HG03045 (cell line): ENCODE data around the gene TNFRSF18.

Experiments used
- ATAC-seq: cut with Tn5 transposase; IDR thresholded peaks from one replicate; pipeline ENCODE4 v1.9.1; 2021; ENCODE audit warnings: mild to moderate bottlenecking, moderate library complexity; ENCODE audit not compliant: unreplicated experiment

Gene TNFRSF18

GRCh38 chr1:1213345-1214265, 7.2 kb upstream of the TNFRSF18 start, which contains the start of gene TNFRSF4:
Gene TNFRSF4 (minus strand): TSS chr1:1214153. CDS start chr1:1214127, 26 bp downstream.
- ATAC-seq = no peak

DNA sequence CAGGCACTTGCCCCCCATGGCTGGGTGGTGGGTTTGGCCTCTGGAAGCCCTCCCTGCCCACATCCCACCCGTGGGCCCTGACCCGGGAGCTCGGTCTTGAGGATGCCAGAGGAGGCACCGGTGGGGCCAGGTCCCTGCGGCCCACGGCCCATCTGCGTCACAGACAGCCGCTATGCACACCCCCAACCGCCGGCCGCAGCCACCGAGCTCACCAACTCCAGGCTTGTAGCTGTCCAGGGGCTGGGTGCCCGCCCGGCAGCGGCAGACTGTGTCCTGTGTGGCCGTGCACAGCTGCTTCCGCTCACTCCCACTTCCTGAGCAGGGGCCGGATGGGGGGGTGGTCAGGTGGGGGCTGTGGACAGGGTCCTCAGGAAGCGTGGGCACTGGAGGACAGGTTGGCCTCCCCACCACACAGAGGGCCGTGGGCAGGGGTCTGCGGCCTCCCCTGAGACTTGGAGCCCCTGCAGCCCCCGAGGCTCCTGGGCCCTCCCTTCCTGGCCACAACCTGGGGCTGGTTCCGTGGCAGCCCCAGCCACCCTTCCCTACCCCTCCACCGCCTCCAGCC, 6.5 kb upstream of the TNFRSF18 start:
- no peak for ATAC-seq

DNA sequence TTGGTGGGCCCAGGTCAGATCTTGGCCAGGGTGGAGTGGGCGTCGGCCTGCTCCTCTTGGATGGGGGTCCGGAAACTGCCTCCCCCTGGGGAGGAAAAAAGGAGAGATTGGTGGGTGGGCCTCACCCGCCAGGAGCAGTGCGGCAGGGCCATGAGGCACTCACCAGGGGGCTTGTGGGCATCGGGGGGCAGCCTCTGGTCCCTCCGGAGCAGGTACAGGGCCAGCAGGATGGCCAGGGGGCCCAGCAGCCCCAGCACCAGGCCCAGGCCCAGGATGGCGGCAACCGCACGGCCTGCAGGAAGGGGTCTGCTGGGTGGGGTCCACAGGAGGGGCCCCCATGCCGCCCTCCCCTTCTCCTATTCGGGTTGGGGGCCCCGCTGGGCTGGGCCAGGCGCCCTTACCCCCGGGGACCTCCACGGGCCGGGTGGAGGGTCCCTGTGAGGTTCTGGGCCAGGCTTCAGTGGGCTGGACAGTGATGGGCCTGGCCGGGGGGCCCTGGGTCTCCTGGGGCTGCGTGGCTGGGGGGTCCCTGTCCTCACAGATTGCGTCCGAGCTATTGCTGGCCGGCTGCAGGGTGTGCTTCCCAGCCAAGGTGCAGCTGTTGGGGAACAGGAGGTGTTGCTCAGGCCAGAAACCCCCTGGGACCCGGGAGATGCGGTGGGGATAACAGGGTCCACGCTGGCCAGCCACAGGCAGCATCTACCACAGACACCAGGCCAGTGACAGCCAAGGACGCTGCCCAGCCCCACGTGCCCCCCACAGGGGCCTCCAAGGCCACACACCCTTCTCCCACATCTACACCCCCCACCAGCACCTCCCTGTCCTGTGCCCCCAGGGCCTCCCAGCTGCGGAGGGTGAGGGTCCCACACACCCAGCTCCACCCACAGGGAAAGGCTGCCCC, 5.4 kb upstream of the TNFRSF18 start:
- ATAC-seq = no peak

GRCh38 chr1:1210726-1211540, 4.5 kb upstream of the TNFRSF18 start:
- no peak for ATAC-seq

- no peak for ATAC-seq
These were observed 2.5 kb upstream of the TNFRSF18 start for GRCh38 chr1:1208713-1209433.

GRCh38 chr1:1207571-1207892, 1.1 kb upstream of the TNFRSF18 start:
- ATAC-seq = no peak

DNA sequence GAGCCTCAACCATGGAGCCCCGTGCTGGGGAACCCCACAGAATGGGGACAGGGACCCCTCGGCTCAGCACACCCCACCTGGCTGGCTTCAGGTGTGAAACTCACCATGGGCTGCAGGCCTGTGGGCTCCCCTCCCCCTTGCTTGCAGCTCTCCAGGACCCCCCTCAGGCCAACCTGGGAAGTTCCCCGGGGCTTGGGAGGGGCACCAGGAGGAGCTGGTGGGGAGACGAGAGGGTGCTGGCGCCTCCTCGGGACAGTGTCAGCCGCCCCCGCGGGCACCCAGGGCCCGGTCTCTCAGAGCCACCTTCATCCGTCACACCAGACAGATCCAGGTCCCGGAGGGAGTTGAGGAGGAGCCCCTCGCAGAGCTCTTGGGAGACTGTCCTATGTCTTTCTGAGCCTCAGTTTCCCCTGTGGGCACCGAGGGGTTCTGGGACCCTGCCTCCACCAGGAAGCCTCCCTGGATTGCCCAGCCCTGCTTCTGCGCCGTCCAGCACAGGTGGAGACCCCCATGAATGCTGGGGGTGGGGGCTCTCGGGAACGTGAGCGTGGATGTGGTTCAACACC, 657 bp upstream of the TNFRSF18 start:
- no peak for ATAC-seq

DNA sequence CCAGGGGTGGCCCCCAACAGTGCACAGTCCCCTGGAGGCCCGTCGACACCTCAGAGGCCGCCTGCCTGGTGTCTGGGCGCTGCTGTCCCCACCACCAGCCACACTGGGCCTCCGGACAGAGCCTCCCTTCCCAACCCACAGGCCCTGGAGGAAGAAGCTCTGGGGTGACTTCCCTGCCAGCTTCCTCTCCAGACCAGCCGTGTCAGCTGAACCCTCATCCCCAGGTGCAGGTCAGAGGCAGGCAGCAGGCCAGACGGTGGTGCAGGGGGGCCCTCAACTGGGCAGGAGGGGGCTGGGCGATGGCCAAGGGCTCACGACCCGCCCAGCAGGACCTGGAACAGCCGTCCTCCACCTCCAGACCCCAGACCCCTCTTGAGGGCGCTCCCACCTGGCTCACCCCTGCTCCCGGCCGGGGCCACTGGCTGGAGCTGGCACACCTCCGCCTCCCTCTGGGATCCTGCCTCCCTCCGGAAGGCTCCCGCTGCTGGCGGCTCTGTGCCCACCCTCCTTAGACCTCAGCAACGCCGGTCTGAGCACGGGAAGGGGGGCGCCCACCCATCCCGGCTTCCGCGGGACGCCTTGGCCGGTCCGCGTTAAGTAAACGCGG, 520 bp downstream of the TNFRSF18 start:
- ATAC-seq = no peak

DNA sequence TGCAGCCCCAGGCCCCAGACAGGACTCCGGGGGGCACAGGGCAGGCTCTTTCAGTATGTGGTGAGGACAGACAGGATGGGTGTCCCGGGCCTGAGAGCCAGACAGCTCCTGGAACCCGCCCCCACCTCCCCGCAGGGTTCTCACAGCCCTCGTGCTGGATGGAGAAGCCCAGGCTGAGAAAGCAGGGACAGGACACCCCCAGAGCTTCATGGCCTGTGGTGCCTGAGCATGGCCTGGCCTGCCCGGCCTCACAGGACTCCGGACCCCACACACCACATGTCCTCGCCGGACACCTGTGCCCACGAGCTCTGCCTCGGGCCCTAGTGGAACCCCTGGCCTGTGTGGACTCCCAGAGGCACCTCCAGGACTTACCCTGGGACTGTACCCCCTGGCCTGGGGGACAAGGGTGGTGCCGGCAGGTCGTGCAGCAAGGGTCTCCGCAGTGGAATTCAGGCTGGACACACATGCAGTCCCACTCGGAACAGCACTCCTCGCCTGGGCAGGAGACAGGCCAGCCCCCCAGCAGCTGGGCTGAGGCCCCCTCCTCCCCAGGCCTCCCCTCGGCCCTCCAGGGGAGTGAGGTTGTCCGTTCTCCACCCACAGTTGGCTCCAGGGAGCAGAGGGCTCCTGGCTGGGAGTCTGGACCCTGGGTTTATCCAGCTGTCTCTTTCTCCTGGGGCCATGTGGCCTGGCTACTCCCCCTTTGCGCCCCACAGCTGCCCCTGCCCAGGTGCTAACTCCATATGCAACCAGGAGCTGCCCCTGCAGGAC, 1.2 kb downstream of the TNFRSF18 start:
- no peak for ATAC-seq

DNA sequence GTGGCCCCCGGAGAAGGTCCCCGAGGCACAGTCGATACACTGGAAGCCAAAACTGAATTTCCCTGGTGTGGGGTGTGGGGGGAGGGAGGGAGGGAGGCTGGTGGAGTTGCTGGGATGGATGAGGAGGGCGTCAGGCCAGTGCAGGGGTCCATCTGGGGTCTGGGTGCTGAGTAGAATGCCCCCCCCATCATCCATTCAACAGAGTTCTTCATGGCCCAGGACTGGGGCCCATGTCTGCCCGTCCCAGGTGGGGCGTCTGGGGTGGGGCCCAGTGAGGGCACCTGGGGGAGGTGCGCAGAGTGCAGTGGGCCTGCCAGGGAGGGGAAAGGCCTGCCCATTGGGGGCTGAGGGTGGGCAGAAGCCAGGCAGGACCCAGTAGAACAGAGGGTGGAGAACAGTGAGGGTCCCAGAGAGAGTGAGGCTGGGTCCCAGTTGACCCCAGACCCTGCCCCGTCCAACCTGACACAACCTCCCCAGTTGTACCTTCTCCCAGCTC, 1.9 kb downstream of the TNFRSF18 start:
- no peak for ATAC-seq

DNA sequence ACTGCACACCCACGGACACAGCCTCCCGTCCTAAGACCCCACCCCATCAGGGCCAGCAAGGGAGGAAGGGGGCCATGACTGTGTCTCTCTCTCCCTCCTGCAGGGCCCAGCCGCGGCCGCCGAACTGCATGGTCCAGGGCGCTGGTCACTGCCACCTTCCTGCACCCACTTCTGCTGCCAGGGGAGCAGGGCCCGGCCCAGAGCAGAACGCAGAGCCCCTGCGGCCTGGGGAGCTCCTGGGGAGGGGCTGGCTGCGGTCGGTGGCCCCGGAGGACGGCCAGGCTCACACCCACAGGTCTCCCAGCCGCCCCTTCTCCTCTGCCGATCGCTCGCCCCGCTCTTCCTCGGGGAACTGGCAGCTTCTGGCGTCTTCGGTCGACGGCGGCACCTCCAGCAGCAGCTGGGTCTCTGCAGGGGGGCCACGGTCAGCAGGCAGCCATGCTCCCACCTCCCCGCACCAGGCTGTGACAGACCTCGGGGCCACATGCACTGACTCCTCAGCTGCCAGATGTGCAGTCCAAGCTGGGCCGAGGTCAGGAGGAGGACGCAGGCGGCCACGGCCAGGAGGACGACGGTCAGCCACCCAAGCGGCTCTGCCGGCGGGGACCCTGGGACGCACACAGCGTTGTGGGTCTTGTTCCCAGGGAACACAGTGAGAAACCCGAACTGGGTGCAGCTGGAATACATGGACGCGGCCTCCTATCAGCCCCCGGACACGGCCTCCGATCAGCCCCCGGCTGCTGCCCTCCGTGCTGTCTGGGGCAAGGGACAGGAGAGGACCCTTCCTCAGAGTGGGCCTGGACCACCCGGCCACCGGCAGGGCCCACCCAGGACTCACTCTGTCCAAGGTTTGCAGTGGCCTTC, 2.6 kb downstream of the TNFRSF18 start:
- no peak for ATAC-seq

DNA sequence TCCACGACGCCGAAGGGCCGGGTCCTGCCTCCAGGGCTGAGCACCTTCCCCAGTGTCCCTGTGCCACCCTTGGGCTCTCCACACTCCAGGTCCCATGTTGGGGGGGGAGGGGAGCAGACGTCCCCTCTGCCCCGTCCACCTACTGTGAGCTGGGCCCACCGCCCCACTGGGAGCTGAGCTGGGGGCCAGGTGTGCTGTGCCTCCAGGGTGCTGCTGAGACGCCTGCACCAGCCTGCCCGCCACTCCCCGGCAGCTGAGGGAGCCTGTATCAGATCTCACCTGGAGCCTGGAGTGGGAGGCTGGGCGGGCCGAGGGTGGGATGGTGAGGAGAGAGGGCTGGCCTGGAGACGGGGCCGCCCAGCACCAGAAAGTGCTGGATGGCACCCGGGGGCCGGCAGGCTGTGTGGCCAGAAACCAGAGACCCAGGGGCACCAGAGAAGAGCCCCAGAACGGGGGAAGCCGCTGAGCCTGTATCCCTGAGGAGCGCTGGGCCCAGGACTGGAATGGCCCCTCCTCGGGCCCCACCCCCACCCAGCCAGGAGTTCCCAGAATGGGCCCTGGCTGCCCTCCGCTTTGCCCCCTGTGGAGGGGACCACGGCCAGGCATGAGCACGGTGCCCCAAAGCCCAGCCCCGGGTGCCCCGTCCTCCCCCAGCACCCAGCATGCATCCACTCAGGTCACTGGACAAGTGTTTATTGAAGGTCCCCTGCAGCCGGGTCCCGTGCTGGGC, 3.4 kb downstream of the TNFRSF18 start:
- ATAC-seq = no peak

DNA sequence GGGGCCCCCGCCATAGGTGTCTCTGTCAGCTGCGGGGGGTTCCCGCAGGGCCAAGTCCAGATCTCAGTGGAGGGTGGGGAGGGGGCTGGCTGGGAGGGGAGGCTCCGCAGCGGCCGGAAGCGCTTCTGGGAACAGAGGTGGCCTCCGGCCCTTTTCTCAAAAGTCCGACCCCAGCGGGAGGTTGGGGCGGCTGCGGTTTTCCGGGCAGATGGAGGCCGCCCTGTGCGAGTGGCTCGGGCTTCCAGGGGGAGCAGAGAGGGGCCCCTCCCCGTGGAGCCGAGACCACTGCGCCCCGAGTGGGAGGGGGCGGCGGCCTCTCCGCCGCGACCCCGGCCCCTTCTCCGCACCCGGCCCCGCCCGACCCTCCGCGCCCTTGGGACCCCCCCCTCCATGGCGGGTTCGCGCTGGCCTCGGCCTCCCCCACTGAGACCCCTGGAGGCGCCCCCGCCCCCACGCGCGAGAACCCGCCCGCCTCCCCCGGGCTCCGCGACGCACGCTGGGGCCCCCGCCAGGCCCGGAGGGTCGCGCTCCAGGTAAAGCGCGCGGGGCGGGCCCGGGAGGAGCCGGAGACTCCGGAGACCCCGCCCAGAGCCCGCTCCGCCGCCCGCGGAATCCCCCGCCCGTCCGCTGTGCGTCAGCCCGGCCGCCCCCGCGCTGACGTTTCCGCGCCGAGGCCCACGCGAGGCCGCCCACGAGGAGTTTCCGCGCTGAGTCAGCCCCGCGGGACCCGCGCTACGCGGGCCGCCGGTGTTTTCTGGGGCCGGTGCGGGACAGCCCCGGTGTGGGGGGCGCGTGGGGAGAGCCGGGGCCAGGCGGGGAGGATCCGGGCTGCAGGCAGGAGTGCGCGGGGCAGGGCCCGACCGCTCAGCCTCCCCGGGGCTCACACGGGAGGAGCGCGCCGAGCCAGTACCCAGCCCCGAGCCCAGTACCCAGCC, 5.2 kb downstream of the TNFRSF18 start:
- peak; percentile 39 for ATAC-seq

DNA sequence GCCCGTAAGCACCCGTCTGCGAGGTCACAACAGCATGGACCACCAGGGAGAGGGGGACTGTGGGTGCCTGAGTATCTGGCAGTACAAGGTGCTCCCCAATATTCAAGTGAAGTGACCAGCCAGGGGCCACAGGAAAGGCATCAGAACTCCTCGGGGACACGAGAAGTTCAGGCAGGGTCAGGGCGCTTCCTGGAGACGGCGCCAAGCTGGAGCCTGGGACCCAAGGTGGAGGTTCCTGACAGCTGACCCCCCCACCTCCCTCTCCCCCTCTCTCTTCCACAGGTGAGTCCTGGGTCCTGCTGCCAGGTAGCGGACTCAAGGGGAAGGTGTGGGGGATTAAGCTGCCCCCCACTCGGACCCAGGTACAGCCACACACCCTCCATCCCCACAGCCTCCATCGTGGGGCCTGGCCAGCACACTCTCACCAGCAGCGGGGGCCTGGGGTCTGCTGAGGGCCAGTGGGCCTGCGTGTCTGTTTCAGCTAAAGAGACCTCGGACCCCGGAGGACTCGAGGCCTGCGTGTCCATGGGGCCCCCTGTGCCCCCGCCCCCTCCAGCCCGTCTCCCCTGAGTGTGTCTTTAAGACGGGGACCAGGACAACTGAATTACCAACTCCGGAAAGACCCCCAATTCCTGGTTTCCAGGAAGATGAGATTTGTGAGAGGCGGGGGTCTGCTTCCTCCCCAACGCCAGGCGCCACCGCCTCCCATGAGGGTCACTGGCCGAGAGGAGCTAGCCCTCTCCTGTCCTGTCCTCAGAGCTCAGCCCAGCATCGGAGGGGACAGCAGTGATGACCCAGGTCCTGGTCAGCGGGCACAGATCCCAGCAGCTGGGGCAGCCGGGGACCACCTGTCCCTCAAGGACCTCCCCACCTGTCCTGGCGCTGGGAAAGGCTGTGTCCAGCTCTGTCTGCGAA, 6.2 kb downstream of the TNFRSF18 start:
- ATAC-seq = no peak
